GM21381 (cell line): ENCODE data around the gene HOXD3.

ENCODE experiments used
- ATAC-seq: cut with Tn5 transposase; IDR thresholded peaks from one replicate; pipeline ENCODE4 v1.9.1; 2021; ENCODE audit warnings: mild to moderate bottlenecking, moderate library complexity; ENCODE audit not compliant: unreplicated experiment

Gene HOXD3

GRCh38 chr2:176161825-176162626 lies 4.9 kb downstream of the HOXD3 start:
- no peak for ATAC-seq

GRCh38 chr2:176162911-176163671 lies 6.0 kb downstream of the HOXD3 start:
- no peak for ATAC-seq

- ATAC-seq = no peak
These were observed 6.6 kb downstream of the HOXD3 start for GRCh38 chr2:176163672-176164056.

- no peak for ATAC-seq
These were observed 7.1 kb downstream of the HOXD3 start for GRCh38 chr2:176164201-176164600.

GRCh38 chr2:176164611-176165369 lies 7.7 kb downstream of the HOXD3 start:
- ATAC-seq = no peak

- no peak for ATAC-seq
These were observed 8.4 kb downstream of the HOXD3 start for GRCh38 chr2:176165370-176166050.

- no peak for ATAC-seq
These were observed 9.2 kb downstream of the HOXD3 start for GRCh38 chr2:176166272-176166671.

- ATAC-seq = no peak
These were observed 10.3 kb downstream of the HOXD3 start for GRCh38 chr2:176167398-176167797.

GRCh38 chr2:176169181-176169580 lies 12.1 kb downstream of the HOXD3 start:
- no peak for ATAC-seq

- no peak for ATAC-seq
These were observed 12.6 kb downstream of the HOXD3 start for GRCh38 chr2:176169711-176170110.

GRCh38 chr2:176170602-176171305 lies 13.6 kb downstream of the HOXD3 start:
- ATAC-seq = no peak

GRCh38 chr2:176171351-176172006 lies 14.4 kb downstream of the HOXD3 start:
- ATAC-seq = no peak

- no peak for ATAC-seq
These were observed 15.1 kb downstream of the HOXD3 start for GRCh38 chr2:176172007-176172894.

- ATAC-seq = no peak
These were observed 15.9 kb downstream of the HOXD3 start for GRCh38 chr2:176172895-176173566.

GRCh38 chr2:176173567-176174381 lies 16.7 kb downstream of the HOXD3 start:
- ATAC-seq = no peak

GRCh38 chr2:176174382-176174823 lies 17.3 kb downstream of the HOXD3 start:
- ATAC-seq = no peak
